H1 (cell line): Measurements from ENCODE around the gene TRIM31. TPM values are rescaled to one million over a fixed set of nuclear protein-coding genes. Genes with fewer than 3 reads are reported as not detected.

Experiments
- CEBPB ChIP-seq: IDR thresholded peaks from 2 replicates; pipeline ENCODE4 v1.6.1; 2012; ENCODE audit warnings: low read depth, low read length
- CHD7 ChIP-seq: fragments of 300-600 bp; sonication (generic); IDR thresholded peaks from 2 replicates; pipeline ENCODE4 v1.7.1; 2012; ENCODE audit warnings: low read length, moderate library complexity, mild to moderate bottlenecking, inconsistent platforms; ENCODE audit not compliant: insufficient replicate concordance
- CTCF ChIP-seq, 3 experiments: IDR thresholded peaks; 1 replicate in 2 of 3; 2 replicates in 1 of 3; pipeline versions ENCODE4 v1.5.1 to v1.6.1; 2011; ENCODE audit warnings: low read length in 3 of 3, mild to moderate bottlenecking in 3 of 3, inconsistent platforms in 2 of 3, low read depth in 1 of 3, moderate library complexity in 1 of 3; ENCODE audit not compliant: insufficient read depth in 1 of 3; ENCODE audit errors: control extremely low read depth in 1 of 3
- JUN ChIP-seq: IDR thresholded peaks from 2 replicates; pipeline ENCODE4 v1.6.1; 2011; ENCODE audit warnings: low read depth, mild to moderate bottlenecking, improper control_type of control experiment, low read length
- MAX ChIP-seq: IDR thresholded peaks from 2 replicates; pipeline ENCODE4 v1.6.1; 2012; ENCODE audit warnings: inconsistent platforms
- RNF2 ChIP-seq: fragments of 200-900, 300-1000 bp; sonication (generic); IDR thresholded peaks from 2 replicates; pipeline ENCODE4 v1.7.1; 2016; ENCODE audit warnings: borderline replicate concordance, low read depth, mild to moderate bottlenecking, antibody characterized with exemption, low read length; ENCODE audit not compliant: poor library complexity, severe bottlenecking; ENCODE audit errors: missing control alignments
- SP1 ChIP-seq: IDR thresholded peaks from 2 replicates; pipeline ENCODE4 v1.6.1; 2011; ENCODE audit warnings: low read depth, low read length
- TAF7 ChIP-seq: optimal IDR thresholded peaks from 2 replicates; pipeline ENCODE3; 2011; ENCODE audit warnings: low read depth, mild to moderate bottlenecking, inconsistent platforms, low read length, moderate library complexity, borderline replicate concordance
- ZNF274 ChIP-seq: IDR thresholded peaks from 2 replicates; pipeline ENCODE4 v1.7.0; 2012; ENCODE audit warnings: low read length, borderline replicate concordance; ENCODE audit errors: extremely low read depth
- polyA plus RNA-seq, 7 experiments: library from polyadenylated mRNA; depleted of rRNA in 3 of 7; stranded (reverse) in 5 of 7; unstranded in 2 of 7; fragments of >200 nt in 5 of 7; fragments of 200-250 nt in 2 of 7; gene quantifications; 1 replicate in 5 of 7; 2 replicates in 1 of 7; 4 replicates in 1 of 7; pipeline versions ENCODE4 v1.2.1 to v1.2.3, GENCODE V29; 2011 to 2013; ENCODE audit warnings: missing spikeins in 2 of 7, mixed read lengths in 2 of 7
- total RNA-seq: library from RNA; stranded (reverse); fragmentation: NEBNext Ultra II Directional; extraction: Animal tissue kit (Norgen Biotek cat#: 25700); gene quantifications from 2 replicates; pipeline ENCODE4 v1.2.1, GENCODE V29; 2021

The TRIM31 gene
- total and polyA plus RNA-seq, 2 of the 8 experiments (the other 6 are each of a cell fraction or from before 2014, with no cell fraction given) = not detected

GRCh38 chr6:30154061-30154460 is 41.2 kb upstream of the TRIM31 start (continued):
- TF ChIP-seq CHD7 (no peak), ZNF274 (no peak), CEBPB (no peak), JUN (no peak), TAF7 (no peak), MAX (no peak), RNF2 (no peak), SP1 (no peak), CTCF (IDR thresholded peaks at IDR 0.05; ENCODE audit: control extremely low read depth in 1 of 3, insufficient read depth in 1 of 3, low read depth in 1 of 3, low read length in 3 of 3) (no peak)
